Suprapubic skin (tissue), 4 donors: Measurements from ENCODE around the gene AIRE.
"Not testable (repeated sequence)": the region's sequence is repeated elsewhere in the genome, so short reads cannot be mapped to it uniquely, and the experiment has no call there.

Experiments used
- CTCF ChIP-seq, 2 donors: fragments of 200-600 bp in 1 of 2; fragments of 450-650 bp in 1 of 2; sonication (generic) in 1 of 2; IDR thresholded peaks; one replicate each; pipeline ENCODE4 v1.5.1; 2016 to 2019; ENCODE audit warnings: antibody characterized with exemption in 2 of 2, mild to moderate bottlenecking in 1 of 2, moderate library complexity in 1 of 2
- EP300 ChIP-seq: sonication (generic); formaldehyde crosslinking; IDR thresholded peaks from one replicate; pipeline ENCODE4 v1.6.1; 2017; ENCODE audit warnings: antibody characterized with exemption
- POLR2A ChIP-seq, 2 donors: fragments of 450-650 bp; IDR thresholded peaks; one replicate each; pipeline ENCODE4 v1.6.1; 2017; ENCODE audit warnings: antibody characterized with exemption in 2 of 2, mild to moderate bottlenecking in 2 of 2, moderate library complexity in 2 of 2
- POLR2AphosphoS5 ChIP-seq, 3 donors: sonication (generic); formaldehyde crosslinking; IDR thresholded peaks; one replicate each; pipeline ENCODE4 v1.6.1; 2017; ENCODE audit warnings: antibody characterized with exemption in 3 of 3

GRCh38 chr21:44240353-44240752 lies 45.3 kb upstream of the AIRE start:
- not testable (repeated sequence) for TF ChIP-seq CTCF (IDR thresholded peaks at IDR 0.05); POLR2AphosphoS5 (IDR thresholded peaks at IDR 0.05); EP300; POLR2A (IDR thresholded peaks at IDR 0.05)
